Neutrophil (primary cell): ENCODE results near the gene RTF1.
"Not testable (repeated sequence)": the region's sequence is repeated elsewhere in the genome, so short reads cannot be mapped to it uniquely, and the experiment has no call there.

Experiments used
- H3K27ac ChIP-seq: fragments of 200-600 bp; sonication (generic); 2 replicates; pipeline ENCODE4 v1.5.1; 2016; ENCODE audit warnings: mild to moderate bottlenecking, moderate library complexity
- H3K27me3 ChIP-seq: fragments of 200-600 bp; sonication (generic); 2 replicates; pipeline ENCODE4 v1.6.0; 2016; ENCODE audit warnings: mild to moderate bottlenecking
- H3K36me3 ChIP-seq: fragments of 200-600 bp; sonication (generic); 2 replicates; pipeline ENCODE4 v1.5.1; 2017
- H3K4me1 ChIP-seq, 2 experiments: fragments of 200-600 bp in 1 of 2; sonication (generic) in 1 of 2; 1 replicate in 1 of 2; 2 replicates in 1 of 2; pipeline versions ENCODE4 v1.5.1 to v1.6.1; 2013 to 2016; ENCODE audit warnings: low read depth in 1 of 2, low read length in 1 of 2, mild to moderate bottlenecking in 1 of 2, moderate library complexity in 1 of 2; ENCODE audit not compliant: control insufficient read depth in 1 of 2, insufficient read depth in 1 of 2
- H3K4me3 ChIP-seq, 2 experiments: fragments of 200-600 bp in 1 of 2; sonication (generic) in 1 of 2; 1 replicate in 1 of 2; 2 replicates in 1 of 2; pipeline ENCODE4 v1.5.1; 2013 to 2016; ENCODE audit warnings: low read depth in 1 of 2, low read length in 1 of 2, mild to moderate bottlenecking in 1 of 2, moderate library complexity in 1 of 2
- H3K9me3 ChIP-seq: fragments of 200-600 bp; sonication (generic); 2 replicates; pipeline ENCODE4 v1.5.1; 2016
- CTCF ChIP-seq: fragments of 200-600 bp; sonication (generic); IDR thresholded peaks from 2 replicates; pipeline ENCODE4 v1.5.1; 2016; ENCODE audit warnings: antibody characterized with exemption

RTF1 gene

GRCh38 chr15:41445399-41445798 lies 28.5 kb downstream of the RTF1 start:
- Histone ChIP-seq H3K9me3 (no peaks in the 10 kb centered on the region), H3K27ac (no peak overlapping the region), H3K36me3 (peaks cover 27% of the 10 kb centered on the region), H3K4me3 (no peak overlapping the region), H3K4me1 (no peaks in the 10 kb centered on the region), H3K27me3 (no peaks in the 10 kb centered on the region)
- TF ChIP-seq CTCF, result no peak

GRCh38 chr15:41462084-41462795 lies 45.3 kb downstream of the RTF1 start:
- no peaks in the 10 kb centered on the region for H3K9me3 ChIP-seq
- H3K27me3 ChIP-seq, result no peaks in the 10 kb centered on the region
- peaks cover 0 to 7% of the 10 kb centered on the region in 2 experiments for H3K4me1 ChIP-seq
- TF ChIP-seq CTCF, result no peak
- H3K36me3 ChIP-seq, result peaks cover 80% of the 10 kb centered on the region
- H3K27ac ChIP-seq, result no peak overlapping the region
- no peak overlapping the region for H3K4me3 ChIP-seq

GRCh38 chr15:41464889-41465580 lies 48.1 kb downstream of the RTF1 start:
- no peaks in the 10 kb centered on the region for H3K9me3 ChIP-seq
- H3K36me3 ChIP-seq, result peaks cover 85% of the 10 kb centered on the region
- no peak overlapping the region for H3K4me3 ChIP-seq
- H3K27me3 ChIP-seq, result no peaks in the 10 kb centered on the region
- TF ChIP-seq CTCF, result no peak
- peaks cover 0 to 7% of the 10 kb centered on the region in 2 experiments for H3K4me1 ChIP-seq
- H3K27ac ChIP-seq, result no peak overlapping the region

GRCh38 chr15:41465822-41466421 lies 49.0 kb downstream of the RTF1 start:
- Histone ChIP-seq H3K9me3 (no peaks in the 10 kb centered on the region), H3K27ac (no peak overlapping the region), H3K4me3 (no peak overlapping the region), H3K27me3 (no peaks in the 10 kb centered on the region), H3K4me1 (peaks cover 0 to 7% of the 10 kb centered on the region in 2 experiments), H3K36me3 (peaks cover 90% of the 10 kb centered on the region)
- TF ChIP-seq CTCF, result peak; percentile 27

- TF ChIP-seq CTCF, result no peak
- Histone ChIP-seq H3K27ac (no peak overlapping the region), H3K9me3 (no peaks in the 10 kb centered on the region), H3K4me1 (peaks cover 0 to 7% of the 10 kb centered on the region in 2 experiments), H3K27me3 (no peaks in the 10 kb centered on the region), H3K4me3 (no peak overlapping the region), H3K36me3 (peaks cover 91% of the 10 kb centered on the region)
Observed at GRCh38 chr15:41466711-41467110, 49.8 kb downstream of the RTF1 start.

GRCh38 chr15:41469644-41470043 lies 52.7 kb downstream of the RTF1 start:
- not testable (repeated sequence) for H3K4me1 ChIP-seq, H3K4me3 ChIP-seq, H3K27ac ChIP-seq, H3K27me3 ChIP-seq, H3K9me3 ChIP-seq
- H3K36me3 ChIP-seq, result peaks cover 99% of the 10 kb centered on the region
